Upper lobe of left lung (tissue), 6 donors: Measurements from ENCODE around the gene C3orf22. TPM values are rescaled to one million over a fixed set of nuclear protein-coding genes. Genes with fewer than 3 reads are reported as not detected.
A peak's percentile ranks its signal among the peaks of the same experiment; 100 is the strongest.

Experiments
- ATAC-seq, 2 donors: fragments of 200-7000 bp; cut with Tn5 transposase; one replicate each; pipeline ENCODE4 v1.9.1; 2022; ENCODE audit warnings: mild to moderate bottlenecking in 2 of 2, moderate library complexity in 2 of 2; ENCODE audit not compliant: low FRiP score in 2 of 2
- DNase-seq, 2 donors: peaks; one replicate each; pipeline ENCODE4 v3.0.0-alpha.2; 2019 to 2020
- H3K27ac ChIP-seq, 4 donors: fragments of 200-600 bp; sonication (generic); one replicate each; pipeline ENCODE4 v1.5.1; 2016 to 2019
- H3K27me3 ChIP-seq, 4 donors: fragments of 200-600 bp; sonication (generic); one replicate each; pipeline ENCODE4 v1.5.1; 2017 to 2019
- H3K36me3 ChIP-seq, 4 donors: fragments of 200-600 bp; sonication (generic); one replicate each; pipeline ENCODE4 v1.5.1; 2016 to 2019
- H3K4me1 ChIP-seq, 4 donors: fragments of 200-600 bp; sonication (generic); one replicate each; pipeline ENCODE4 v1.5.1; 2018 to 2019
- H3K4me3 ChIP-seq, 4 donors: fragments of 200-600 bp; sonication (generic); one replicate each; pipeline ENCODE4 v1.5.1; 2017 to 2019; ENCODE audit warnings: mild to moderate bottlenecking in 2 of 4, moderate library complexity in 1 of 4
- H3K9me3 ChIP-seq, 4 donors: fragments of 200-600 bp; sonication (generic); one replicate each; pipeline ENCODE4 v1.5.1; 2018 to 2019
- CTCF ChIP-seq, 6 experiments: fragments of 450-650 bp in 4 of 6; fragments of 200-600 bp in 2 of 6; sonication (generic) in 2 of 6; IDR thresholded peaks; one replicate each; pipeline ENCODE4 v1.5.1; 2016 to 2019; ENCODE audit warnings: antibody characterized with exemption in 6 of 6
- EP300 ChIP-seq, 4 donors: sonication (generic); formaldehyde crosslinking; IDR thresholded peaks; one replicate each; pipeline ENCODE4 v1.5.1; 2017; ENCODE audit warnings: antibody characterized with exemption in 4 of 4, control low read depth in 2 of 4
- POLR2A ChIP-seq, 4 donors: fragments of 450-650 bp; IDR thresholded peaks; one replicate each; pipeline ENCODE4 v1.5.1; 2016 to 2017; ENCODE audit warnings: antibody characterized with exemption in 4 of 4, mild to moderate bottlenecking in 2 of 4
- POLR2AphosphoS5 ChIP-seq, 2 donors: sonication (generic); formaldehyde crosslinking; IDR thresholded peaks; one replicate each; pipeline ENCODE4 v1.5.1; 2017; ENCODE audit warnings: antibody characterized with exemption in 2 of 2
- WGBS, 2 donors: methylation state at CpG; one replicate each; pipeline ENCODE4 v1.1.5; 2017 to 2018; 5-methylcytosine and 5-hydroxymethylcytosine counted together
- total RNA-seq, 6 donors: library from RNA; depleted of rRNA in 4 of 6; stranded (reverse); fragments of >200 nt in 4 of 6; gene quantifications; one replicate each; pipeline versions ENCODE4 v1.1.0 to v1.2.1, GENCODE V29; 2016 to 2021
- donor health status: DM: no; HTN: no; CAD: no; lungs with moderate emphysema.
- donor health status: DM: no; HTN: yes; CAD: no; lungs with severe emphysema.

The C3orf22 gene
- total RNA-seq, 6 donors from 2014 or later: not detected

- Histone ChIP-seq H3K9me3 (no peaks in the 10 kb centered on the region), H3K27ac (peak overlapping the region; percentile 54 to 79 (median 78)), H3K4me3 (no peak overlapping the region), H3K4me1 (peaks cover 0 to 6% (median 2%) of the 10 kb centered on the region in 4 donors), H3K36me3 (no peaks in the 10 kb centered on the region), H3K27me3 (no peaks in the 10 kb centered on the region)
- no peak for DNase-seq
- ATAC-seq: no peak
- 80% methylated on average over 6 of the region's 6 CpGs; no CpG with 5 or more reads in 1 of the 2 donors for WGBS, 2 donors
- TF ChIP-seq POLR2A (IDR thresholded peaks at IDR 0.05) (no peak), EP300 (IDR thresholded peaks at IDR 0.05) (no peak), POLR2AphosphoS5 (IDR thresholded peaks at IDR 0.05) (no peak), CTCF (IDR thresholded peaks at IDR 0.05) (no peak)
Observed at GRCh38 chr3:126531051-126531330, 27.7 kb downstream of the C3orf22 start.

- H3K27ac ChIP-seq: peak overlapping the region; percentile 54 to 79 (median 78)
- no peaks in the 10 kb centered on the region for H3K36me3 ChIP-seq
- no peaks in the 10 kb centered on the region for H3K9me3 ChIP-seq
- ATAC-seq (peak; percentile 54 to 67), DNase-seq (peak in 1 of 2 donors; percentile 63)
- H3K4me1 ChIP-seq: peaks cover 0 to 6% (median 2%) of the 10 kb centered on the region in 4 donors
- TF ChIP-seq POLR2A (IDR thresholded peaks at IDR 0.05) (peak in 1 of 4 donors; percentile 44), CTCF (IDR thresholded peaks at IDR 0.05) (no peak), POLR2AphosphoS5 (IDR thresholded peaks at IDR 0.05) (peak in 1 of 2 donors; percentile 31)
- H3K4me3 ChIP-seq: no peak overlapping the region
- H3K27me3 ChIP-seq: no peaks in the 10 kb centered on the region
- 62 to 64% methylated on average over 10 to 17 of the region's 18 CpGs for WGBS, 2 donors
Observed at GRCh38 chr3:126530171-126531050, 28.3 kb downstream of the C3orf22 start.

GRCh38 chr3:126529585-126530170, 29.1 kb downstream of the C3orf22 start:
- no peak overlapping the region for H3K4me3 ChIP-seq
- peaks cover 0 to 2% (median under 1%) of the 10 kb centered on the region in 4 donors for H3K27me3 ChIP-seq
- WGBS, 2 donors: 56 to 57% methylated on average over 7 of the region's 7 CpGs
- peak overlapping the region; percentile 54 to 79 (median 78) for H3K27ac ChIP-seq
- ATAC-seq: peak in 1 of 2 donors; percentile 20
- no peak for DNase-seq
- no peaks in the 10 kb centered on the region for H3K9me3 ChIP-seq
- TF ChIP-seq POLR2AphosphoS5 (IDR thresholded peaks at IDR 0.05): no peak
- no peak for TF ChIP-seq CTCF (IDR thresholded peaks at IDR 0.05)
- TF ChIP-seq POLR2A (IDR thresholded peaks at IDR 0.05): no peak
- no peak for TF ChIP-seq EP300 (IDR thresholded peaks at IDR 0.05)
- H3K4me1 ChIP-seq: peaks cover 0 to 10% (median 6%) of the 10 kb centered on the region in 4 donors
- no peaks in the 10 kb centered on the region for H3K36me3 ChIP-seq

- Histone ChIP-seq H3K9me3 (no peaks in the 10 kb centered on the region), H3K27me3 (peaks cover 0 to 8% (median 3%) of the 10 kb centered on the region in 4 donors), H3K4me1 (peaks cover 5 to 17% (median 13%) of the 10 kb centered on the region in 4 donors), H3K36me3 (no peaks in the 10 kb centered on the region), H3K4me3 (no peak overlapping the region), H3K27ac (peak overlapping the region; percentile 53 to 79 (median 78))
- no peak for ATAC-seq
- 67 to 79% methylated on average over 5 to 14 of the region's 14 CpGs for WGBS, 2 donors
- TF ChIP-seq POLR2AphosphoS5 (IDR thresholded peaks at IDR 0.05): no peak
- TF ChIP-seq CTCF (IDR thresholded peaks at IDR 0.05): no peak
- TF ChIP-seq POLR2A (IDR thresholded peaks at IDR 0.05): no peak
- no peak for TF ChIP-seq EP300 (IDR thresholded peaks at IDR 0.05)
- DNase-seq: no peak
Observed at GRCh38 chr3:126528800-126529541, 29.8 kb downstream of the C3orf22 start.
